Right ventricle myocardium superior (tissue), 1 donor: Measurements from ENCODE around the gene PLAC9. TPM values are rescaled to one million over a fixed set of nuclear protein-coding genes. Genes with fewer than 3 reads are reported as not detected.
"Not testable (repeated sequence)": the region's sequence is repeated elsewhere in the genome, so short reads cannot be mapped to it uniquely, and the experiment has no call there.

Experiments
- ATAC-seq: fragments of 200-7000 bp; cut with Tn5 transposase; one replicate; pipeline ENCODE4 v1.9.1; 2020; ENCODE audit warnings: mild to moderate bottlenecking; ENCODE audit not compliant: poor library complexity
- DNase-seq: peaks from one replicate; pipeline ENCODE4 v3.0.0-alpha.2; 2020
- intact Hi-C: fragments of 100-400 bp; cut with DNase I; formaldehyde crosslinking; loops from one replicate; pipeline ENCODE4 v1.11.2; 2022
- total RNA-seq: library from RNA; stranded (reverse); fragmentation: NEBNext Ultra II Directional; extraction: Animal tissue kit (Norgen Biotek cat#: 25700); gene quantifications from one replicate; pipeline ENCODE4 v1.2.1, GENCODE V29; 2021
- donor health status: DM: no; HTN: yes; CAD: no; lungs with severe emphysema.

The PLAC9 gene
- total RNA-seq, 1 donor from 2014 or later, result 29.1 TPM

DNA sequence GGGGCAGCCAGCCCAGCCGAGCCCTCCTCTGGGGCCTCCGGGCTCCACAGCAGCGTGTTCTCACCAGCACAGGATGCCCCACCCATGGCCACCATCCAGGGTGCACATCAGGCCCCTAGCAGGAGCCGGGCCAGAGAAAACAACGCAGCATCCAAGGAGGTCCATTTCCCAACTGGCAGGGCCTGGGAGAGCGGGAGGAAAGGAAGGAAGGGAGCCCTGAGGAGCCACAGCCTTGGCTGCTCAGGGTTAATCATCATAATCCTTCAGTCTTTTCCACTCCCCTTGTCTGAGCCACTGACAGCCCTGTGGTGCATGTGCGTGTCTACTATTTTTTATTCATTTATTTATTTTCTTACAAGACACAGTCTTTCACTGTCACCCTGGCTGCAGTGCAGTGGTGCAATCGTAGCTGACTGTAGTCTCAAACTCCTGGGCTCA lies 3.6 kb downstream of the PLAC9 start:
- intact Hi-C loops, result loop anchor here (10.0 kb wide), 1 partner anchor 61 kb away; the partner anchor contains the start of gene TMEM254

DNA sequence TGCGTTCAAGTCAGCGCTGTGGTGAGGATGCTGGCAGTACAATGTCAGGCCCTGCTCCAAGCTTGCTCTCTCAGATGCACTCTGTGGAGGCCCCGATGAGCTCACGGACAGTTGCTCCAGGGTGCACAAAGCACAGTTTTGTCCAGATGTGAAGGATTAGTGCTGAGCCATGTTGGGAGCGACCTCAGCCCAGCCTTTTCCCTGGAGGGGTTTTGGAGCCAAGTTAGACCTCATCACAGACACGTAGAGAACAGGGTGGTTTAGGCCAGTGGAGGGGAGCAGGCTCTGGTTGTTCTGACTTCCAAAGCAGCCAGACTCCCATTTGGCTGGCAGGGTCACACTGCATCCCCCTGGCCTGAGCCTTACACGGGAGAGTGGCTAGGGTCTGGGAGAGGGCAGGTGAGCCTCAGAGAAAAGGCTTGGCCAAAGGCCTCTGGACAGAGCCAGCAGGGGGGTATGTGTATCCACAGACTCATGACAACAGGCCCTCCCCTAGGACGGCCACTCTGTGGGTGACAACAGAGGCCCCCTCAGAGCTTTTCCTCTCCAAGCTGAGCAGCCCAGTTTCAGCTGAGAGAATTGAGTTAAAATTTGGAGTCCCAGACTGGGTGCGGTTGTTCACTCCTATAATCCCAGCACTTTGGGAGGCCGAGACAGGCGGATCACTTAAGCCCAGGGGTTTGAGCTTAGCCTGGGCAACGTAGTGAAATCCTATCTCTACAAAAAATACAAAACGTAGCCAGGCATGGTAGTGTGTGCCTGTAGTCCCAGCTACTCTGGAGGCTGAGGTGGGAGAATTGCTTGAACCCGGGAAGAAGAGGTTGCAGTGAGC lies 4.7 kb downstream of the PLAC9 start:
- peak; percentile 86 for DNase-seq
- ATAC-seq, result peak; percentile 71
- intact Hi-C loops, result loop anchor here (10.0 kb wide), 1 partner anchor 62 kb away; the partner anchor contains the start of gene TMEM254

More for the DNA sequence above, 3.6 kb downstream of the PLAC9 start:
- ATAC-seq (peak; percentile 74), DNase-seq (peak; percentile 97)

DNA sequence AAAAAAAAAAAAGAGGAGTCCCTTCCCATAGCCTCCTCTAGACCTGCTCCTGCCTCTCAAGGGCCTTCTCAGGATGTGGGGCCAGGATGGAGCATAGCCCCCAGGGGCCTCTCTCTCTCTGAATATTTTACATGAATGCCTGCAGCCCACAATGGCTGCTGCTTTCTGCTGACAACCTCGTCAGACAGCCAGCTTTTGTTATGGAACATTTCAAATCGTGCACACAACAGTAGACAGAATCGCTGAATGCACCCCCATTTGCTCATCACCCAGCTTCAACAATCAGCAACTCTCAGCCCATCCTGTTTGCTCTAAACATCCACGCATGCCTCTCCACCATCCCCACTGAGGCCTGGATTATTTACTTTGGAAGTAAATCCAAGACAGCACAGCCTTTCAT lies 5.4 kb downstream of the PLAC9 start:
- intact Hi-C loops, result loop anchor here (10.0 kb wide), 1 partner anchor 63 kb away; the partner anchor contains the start of gene TMEM254
- ATAC-seq (no peak), DNase-seq (no peak)

DNA sequence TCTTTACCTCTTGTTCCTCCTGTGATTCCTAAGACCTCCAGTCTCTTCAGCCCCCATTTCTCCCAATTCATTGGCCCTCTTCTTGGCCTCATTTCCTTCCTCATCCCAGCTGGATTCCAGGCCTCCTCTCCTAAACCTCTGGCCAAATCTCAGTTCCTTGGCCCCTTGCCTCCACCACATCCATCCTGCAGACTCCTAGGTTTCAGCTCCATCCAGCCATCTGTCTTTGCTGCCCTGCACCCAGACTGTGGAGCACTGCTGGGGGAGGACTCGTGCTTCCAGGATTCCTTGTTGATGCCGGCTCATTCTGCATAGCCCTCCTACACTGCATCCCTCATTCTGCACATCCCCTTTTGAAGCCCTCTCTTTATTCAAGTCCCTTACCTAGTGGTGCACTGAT lies 6.7 kb downstream of the PLAC9 start:
- no peak for DNase-seq
- ATAC-seq, result no peak
- intact Hi-C loops, result loop anchor here (10.0 kb wide), 1 partner anchor 64 kb away; the partner anchor contains the start of gene TMEM254

DNA sequence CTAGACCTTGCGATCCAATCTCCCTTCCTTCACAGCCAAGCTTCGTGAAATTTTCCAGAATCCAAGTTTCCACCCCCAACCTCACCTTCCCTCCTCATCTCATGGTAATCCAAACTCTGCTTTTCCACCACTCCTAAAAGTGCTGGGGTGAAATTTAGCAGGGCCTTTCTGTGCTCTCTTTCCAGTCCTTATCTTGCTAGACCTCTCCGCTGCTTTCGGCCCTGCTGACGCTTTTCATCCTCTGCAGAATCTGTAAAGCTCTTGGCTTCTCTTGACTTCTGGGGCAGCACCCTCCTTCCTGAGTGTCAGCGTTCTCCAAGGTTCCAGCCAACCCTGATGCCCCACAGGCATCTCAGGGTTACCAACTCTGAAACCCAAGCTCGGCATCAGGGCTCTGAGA lies 7.7 kb downstream of the PLAC9 start:
- intact Hi-C loops, result loop anchor here (5.0 kb wide), 2 partner anchors 67 to 82 kb away; partner anchors contain the start of gene ANXA11
- no peak for ATAC-seq
- DNase-seq, result no peak

DNA sequence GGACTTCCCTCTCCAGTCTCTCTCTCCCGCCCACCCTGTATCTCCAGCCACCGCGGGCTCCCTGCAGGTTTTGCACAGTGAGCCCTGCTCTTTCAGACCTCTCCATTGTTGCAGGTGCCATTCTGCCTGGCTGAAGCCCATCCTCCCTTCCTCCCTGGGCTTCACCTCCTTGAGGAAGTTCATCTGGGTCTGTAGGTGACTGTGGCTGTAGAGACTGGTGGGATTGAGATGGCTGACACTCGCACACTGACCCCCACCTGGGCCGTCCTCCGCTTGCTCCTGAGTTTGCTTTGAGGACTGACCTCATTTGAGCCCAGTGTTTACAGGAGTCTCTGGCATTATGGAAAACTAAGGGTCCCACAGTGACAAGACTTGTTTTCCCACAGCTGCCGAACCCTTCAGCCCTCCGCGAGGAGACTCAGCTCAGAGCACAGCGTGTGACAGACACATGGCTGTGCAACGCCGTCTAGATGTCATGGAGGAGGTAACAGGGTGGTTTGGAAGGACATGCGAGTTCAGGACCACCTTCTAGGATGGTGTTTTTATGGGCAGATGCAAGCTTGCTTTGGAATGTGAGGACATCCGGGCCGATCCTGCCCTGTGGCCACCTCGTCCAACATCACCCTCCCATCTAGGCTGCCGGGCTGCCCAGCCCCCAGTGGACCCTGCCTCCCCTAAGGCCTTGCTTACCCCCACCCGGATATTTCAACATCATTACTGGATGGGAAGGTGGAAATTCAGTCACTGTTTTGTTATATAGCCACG lies 9.3 kb downstream of the PLAC9 start:
- intact Hi-C loops, result loop anchor here (5.0 kb wide), 2 partner anchors 65 to 80 kb away; partner anchors contain the start of gene ANXA11
- ATAC-seq (no peak), DNase-seq (no peak)

DNA sequence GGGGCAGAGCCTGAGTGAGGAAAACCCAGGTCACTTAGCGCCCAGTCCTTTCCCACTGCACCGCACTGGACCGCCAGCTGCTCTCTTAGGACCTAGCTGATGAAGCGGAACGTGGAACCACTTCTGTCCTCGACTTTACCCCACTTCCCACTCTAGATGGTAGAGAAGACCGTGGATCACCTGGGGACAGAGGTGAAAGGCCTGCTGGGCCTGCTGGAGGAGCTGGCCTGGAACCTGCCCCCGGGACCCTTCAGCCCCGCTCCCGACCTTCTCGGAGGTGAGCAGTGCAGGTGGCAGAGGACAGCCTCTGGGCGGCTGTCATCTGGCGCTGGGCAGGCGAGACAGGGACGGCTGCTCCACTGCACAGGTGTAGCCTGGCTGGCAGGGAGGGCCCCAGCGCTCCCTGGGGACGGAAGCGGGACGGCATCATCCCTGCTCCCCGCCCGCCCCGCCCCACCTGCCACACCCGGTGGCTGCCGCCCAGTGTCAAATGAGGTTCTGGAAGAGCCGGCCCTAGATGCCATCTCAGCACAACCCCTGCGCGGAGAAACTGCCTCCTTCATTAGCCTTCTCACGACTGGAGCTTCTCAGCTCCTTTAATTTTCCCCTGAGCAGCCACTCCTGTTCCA lies 11.7 kb downstream of the PLAC9 start:
- intact Hi-C loops, result loop anchor here (5.0 kb wide), 2 partner anchors 63 to 78 kb away; partner anchors contain the start of gene ANXA11
- DNase-seq, result no peak
- ATAC-seq, result peak; percentile 47

DNA sequence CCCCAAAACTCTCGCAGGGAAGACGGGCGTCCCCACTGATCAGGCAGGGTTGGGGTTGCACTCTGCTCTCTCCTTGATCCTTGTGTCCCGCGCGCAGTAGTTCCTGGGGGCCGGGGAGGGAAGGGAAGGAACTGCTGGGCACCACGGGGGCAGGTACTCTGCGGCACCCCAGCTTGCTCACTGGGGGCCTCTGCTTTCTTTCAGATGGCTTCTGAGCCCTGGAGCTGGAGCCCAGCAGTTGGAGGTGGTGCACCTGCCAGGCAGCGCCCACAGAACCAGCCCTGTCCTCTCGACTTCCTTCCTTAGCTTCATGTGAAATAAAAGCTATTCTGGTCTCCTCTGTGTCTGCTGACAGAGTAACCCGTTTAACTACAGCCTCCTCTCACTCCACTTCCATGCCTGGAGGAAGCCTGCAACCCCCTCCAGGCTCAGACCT lies 12.2 kb downstream of the PLAC9 start:
- no peak for DNase-seq
- intact Hi-C loops, result loop anchor here (5.0 kb wide), 2 partner anchors 63 to 78 kb away; partner anchors contain the start of gene ANXA11
- ATAC-seq, result peak; percentile 19

DNA sequence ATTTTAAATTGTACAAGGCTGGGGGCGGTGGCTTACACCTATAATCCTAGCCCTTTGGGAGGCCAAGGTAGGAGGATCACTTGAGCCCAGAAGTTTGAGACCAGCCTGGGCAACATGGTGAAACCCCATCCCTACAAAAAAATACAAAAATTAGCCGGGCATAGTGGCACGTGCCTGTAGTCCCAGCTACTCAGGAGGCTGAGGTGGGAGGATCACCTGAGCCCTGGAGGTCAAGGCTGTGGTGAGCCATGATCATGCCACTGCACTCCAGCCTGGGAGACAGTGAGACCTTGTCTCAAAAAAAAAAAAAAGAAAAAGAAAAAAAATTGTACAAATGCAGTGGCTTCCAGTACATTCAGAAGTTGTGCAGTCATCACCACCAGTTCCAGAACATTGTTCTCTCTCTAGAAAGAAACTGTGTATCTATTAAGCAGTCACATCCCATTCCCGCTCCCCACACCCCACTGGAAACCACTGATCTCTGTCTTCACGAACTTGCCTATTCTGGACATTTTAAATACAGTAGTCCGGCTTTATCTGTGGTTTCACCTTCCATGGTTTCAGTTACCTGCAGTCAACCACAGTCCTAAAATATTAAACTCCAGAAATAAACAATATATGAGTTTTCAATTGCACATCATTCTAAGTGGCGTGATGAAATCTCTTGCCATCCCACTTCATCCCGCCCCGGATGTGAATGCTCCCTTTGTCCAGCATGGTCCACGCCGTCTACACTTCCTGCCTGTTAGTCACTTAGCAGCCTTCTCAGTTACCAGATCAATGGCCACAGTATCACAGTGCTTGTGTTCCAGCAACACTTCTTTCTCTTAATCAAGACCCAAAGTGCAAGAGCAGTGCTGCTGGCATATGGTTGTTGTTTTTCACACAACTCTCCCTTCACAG lies 13.1 kb downstream of the PLAC9 start:
- intact Hi-C loops, result not testable (repeated sequence)
- DNase-seq, result peak; percentile 61
- peak; percentile 31 for ATAC-seq

DNA sequence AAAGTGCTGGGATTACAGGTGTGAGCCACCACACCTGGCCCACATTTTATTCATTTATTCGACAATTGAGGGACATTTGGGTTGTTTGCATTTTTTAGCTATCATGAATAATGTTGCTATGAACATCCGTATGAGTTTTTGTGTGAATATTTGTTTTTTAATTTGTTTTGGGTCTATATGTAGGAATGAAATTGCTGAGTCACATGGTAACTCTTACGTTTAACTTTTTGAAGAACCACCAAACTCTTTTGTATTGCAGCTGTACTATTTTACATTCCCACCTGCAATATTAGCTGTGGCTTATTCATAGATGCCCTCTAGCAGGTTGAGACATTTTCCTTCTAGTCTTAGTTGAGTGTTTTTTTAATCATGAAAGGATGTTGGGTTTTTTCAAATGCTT lies 14.4 kb downstream of the PLAC9 start:
- intact Hi-C loops, result no loop called here
- DNase-seq (no peak), ATAC-seq (no peak)

DNA sequence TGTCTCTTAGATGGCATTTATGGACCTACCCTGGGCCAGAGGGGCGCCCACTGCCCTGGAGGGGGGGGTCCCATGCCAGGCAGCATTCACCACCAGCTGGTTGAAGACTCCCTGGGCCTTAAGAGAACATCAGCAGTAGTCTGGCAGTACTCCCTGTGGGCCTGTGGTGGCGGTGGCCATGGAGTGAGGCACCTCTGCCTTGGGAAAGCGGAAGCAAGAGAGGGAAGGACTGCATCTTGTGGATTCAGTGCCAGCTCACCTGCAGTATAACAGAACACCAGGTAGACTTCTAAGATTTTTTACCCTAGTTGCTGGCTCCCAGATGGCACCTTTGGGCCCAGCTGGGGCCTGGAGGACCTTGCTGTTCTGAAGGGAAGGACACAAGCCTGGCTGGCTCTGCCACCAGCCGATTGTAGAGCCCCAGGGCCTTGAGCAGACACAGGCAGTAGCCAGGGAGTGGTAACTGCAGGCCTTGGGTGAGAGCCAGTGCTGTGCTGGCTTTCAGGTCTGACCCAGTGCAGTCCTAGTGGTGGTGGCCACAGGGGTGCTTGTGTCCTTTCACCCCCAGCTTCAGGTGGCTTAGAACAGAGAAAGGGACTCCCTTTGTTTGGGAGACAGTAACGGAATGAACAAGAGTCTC lies 15.8 kb downstream of the PLAC9 start:
- ATAC-seq (no peak), DNase-seq (peak; percentile 35)
- intact Hi-C loops, result no loop called here

DNA sequence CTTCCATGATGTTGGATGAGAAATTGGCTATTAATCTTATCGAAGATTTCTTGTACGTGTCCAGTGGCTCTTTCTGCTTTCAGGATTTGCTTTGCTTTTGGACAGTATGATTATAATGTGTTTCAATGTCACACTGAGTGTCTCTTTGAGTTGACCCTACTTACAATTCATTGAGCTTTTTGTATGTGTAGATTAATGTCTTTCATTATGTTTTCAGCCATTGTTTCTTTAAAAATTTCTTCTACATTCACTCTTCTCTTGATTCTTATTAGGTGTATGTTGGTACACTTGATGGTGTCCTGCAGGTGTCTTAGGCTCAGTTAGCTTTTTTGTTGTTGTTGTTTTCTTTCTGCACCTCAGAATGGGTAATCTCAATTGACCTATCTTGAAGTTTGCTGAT lies 16.6 kb downstream of the PLAC9 start:
- no peak for ATAC-seq
- intact Hi-C loops, result no loop called here
- no peak for DNase-seq

DNA sequence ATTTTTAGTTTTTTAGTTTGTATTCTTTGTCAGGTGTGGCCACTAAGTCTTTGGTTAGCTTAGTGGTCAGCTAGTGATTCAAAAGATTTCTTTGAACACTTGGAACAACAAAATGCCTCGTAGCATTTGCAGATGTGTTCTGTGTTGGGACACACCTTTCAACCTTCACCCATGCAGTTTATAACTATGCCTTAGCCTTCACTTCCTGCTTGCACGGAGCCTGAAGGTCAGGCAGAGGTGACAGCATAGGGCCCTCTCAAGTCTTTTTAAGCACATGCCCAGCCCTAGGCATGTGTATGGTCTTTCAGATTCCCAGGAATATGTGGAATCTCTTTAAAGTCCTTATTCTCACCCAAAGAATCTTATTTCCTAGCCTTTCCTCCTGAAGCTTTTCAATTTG lies 17.6 kb downstream of the PLAC9 start:
- intact Hi-C loops, result no loop called here
- DNase-seq, result no peak
- no peak for ATAC-seq

DNA sequence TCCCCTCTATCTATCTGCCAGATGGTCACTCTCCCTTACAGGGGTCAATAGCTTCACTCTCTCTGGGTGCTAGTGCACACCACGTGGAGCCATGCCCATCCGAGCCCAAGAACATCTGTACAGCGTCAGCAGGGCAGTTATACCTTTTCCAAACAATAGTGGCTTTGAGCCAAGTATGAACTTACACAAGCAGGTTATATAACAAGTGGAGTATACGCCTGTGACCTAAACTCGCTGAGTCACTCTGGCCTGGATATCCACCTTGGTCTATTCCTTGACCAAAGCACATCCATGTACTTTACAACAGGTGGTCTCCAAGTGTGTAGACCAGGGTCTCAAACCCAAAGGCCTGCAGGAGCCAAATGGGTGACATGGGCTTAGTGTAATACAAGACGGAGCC lies 20.3 kb downstream of the PLAC9 start:
- peak; percentile 1 for DNase-seq
- no peak for ATAC-seq
- intact Hi-C loops, result no loop called here

DNA sequence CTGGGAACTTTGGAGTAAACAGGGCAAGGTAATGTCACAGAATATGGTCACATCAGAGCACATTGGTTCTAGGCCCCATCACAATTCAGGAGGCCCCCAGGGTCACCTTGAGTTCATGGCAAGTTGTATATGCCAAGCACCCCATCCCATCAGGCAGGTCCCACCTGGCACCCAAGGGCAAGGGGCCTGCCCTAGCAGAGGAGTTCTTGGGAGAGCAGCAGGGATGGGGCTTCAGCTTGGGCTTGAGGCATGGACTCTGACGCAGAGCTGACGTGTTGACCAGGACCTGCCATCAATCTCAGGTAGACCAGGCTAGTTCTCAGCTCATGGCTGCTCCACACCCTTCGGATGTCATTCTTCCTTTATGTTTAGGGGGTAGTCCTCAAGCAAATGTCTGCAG lies 20.9 kb downstream of the PLAC9 start:
- no peak for ATAC-seq
- DNase-seq, result peak; percentile 5
- intact Hi-C loops, result no loop called here

DNA sequence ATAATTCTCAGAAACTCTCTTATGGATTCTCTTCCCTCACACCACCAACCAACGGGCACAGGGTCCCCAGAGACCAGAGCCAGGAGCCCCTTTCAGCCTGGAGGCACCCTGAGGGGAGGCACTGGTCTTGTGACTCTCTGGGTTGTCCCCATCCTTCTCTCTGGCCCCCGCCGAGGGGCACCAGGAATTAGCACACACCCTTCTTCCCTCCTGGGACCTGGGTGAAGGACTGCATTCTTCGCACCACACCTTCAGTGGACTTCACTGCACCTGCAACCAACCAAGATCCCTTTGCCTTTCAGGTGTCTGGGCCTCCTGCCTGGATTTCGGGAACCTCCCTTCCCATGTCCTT lies 22.1 kb downstream of the PLAC9 start:
- ATAC-seq (no peak), DNase-seq (peak; percentile 19)
- intact Hi-C loops, result no loop called here

DNA sequence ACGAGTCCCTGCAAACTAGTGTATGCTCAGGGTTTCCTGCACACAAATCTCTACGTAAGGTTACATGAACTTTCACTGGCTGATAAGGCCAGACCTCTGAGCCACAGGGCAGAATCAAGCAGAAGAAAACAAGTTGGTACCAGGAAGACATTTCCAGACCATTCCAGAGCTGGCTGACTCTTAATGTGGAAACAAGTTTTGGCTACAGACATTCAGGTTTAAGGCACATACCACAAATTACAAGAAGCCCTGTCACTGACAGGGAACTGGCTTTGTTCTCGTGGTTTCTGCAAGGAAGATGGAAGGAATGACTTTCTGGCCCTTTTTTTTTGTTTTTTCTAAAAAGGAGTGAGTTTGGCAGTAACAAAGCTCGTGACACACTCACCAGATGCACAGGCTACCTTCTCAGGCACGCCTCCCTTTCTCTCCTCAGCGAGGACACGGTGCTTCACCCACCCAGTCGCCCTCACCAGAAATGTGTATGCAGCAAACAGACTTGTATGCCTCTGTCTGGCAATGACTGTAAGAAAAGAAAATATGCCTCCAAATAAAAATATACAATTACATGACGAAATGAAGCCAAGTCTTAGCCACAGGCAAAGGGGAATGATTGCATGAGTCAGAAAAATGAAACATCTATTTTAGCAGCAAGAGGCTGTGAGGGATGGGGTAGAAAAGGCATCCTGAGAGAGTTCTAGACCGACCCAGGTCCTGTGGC lies 22.6 kb downstream of the PLAC9 start:
- ATAC-seq (no peak), DNase-seq (no peak)
- intact Hi-C loops, result no loop called here
